Type B pancreatic cell (in vitro differentiated cells): ENCODE data around the gene XRCC5. TPM values are rescaled to one million over a fixed set of nuclear protein-coding genes. Genes with fewer than 3 reads are reported as not detected.
A peak's percentile ranks its signal among the peaks of the same experiment; 100 is the strongest.

Experiments used
- DNase-seq: peaks from one replicate; pipeline ENCODE4 v3.0.0; 2021; ENCODE audit warnings: mixed read lengths; ENCODE audit not compliant: unreplicated experiment; ENCODE audit errors: extremely low spot score
- H3K27ac Mint-ChIP-seq: 2 replicates; pipeline ENCODE4 v1.8.0; 2021; ENCODE audit warnings: mild to moderate bottlenecking, mixed read lengths
- H3K27me3 Mint-ChIP-seq: 2 replicates; pipeline ENCODE4 v1.8.0; 2021; ENCODE audit warnings: mixed read lengths
- H3K36me3 Mint-ChIP-seq: 2 replicates; pipeline ENCODE4 v1.8.0; 2021; ENCODE audit warnings: mixed read lengths
- H3K4me1 Mint-ChIP-seq: one replicate; pipeline ENCODE4 v1.8.0; 2021; ENCODE audit warnings: mixed read lengths; ENCODE audit not compliant: unreplicated experiment
- H3K4me3 Mint-ChIP-seq: 2 replicates; pipeline ENCODE4 v1.8.0; 2021; ENCODE audit warnings: mild to moderate bottlenecking, mixed read lengths
- H3K9me3 Mint-ChIP-seq: 2 replicates; pipeline ENCODE4 v1.8.0; 2021; ENCODE audit warnings: mixed read lengths
- CTCF ChIP-seq: fragments of 200-600 bp; sonication (generic); conservative IDR thresholded peaks from 2 replicates; pipeline ENCODE4 v1.5.0; 2021; ENCODE audit warnings: antibody characterized with exemption, mild to moderate bottlenecking
- total RNA-seq: library from RNA; stranded (reverse); gene quantifications from 2 replicates; pipeline ENCODE4 v1.2.1, GENCODE V29; 2021; ENCODE audit warnings: low replicate concordance

The XRCC5 gene
- total RNA-seq, 1 donor from 2014 or later = 349 TPM

GRCh38 chr2:216242365-216242764 is 133.2 kb downstream of the XRCC5 start:
- peak; percentile 27 for DNase-seq
- H3K27me3 Mint-ChIP-seq = peaks cover 4% of the 10 kb centered on the region
- no peak overlapping the region for H3K27ac Mint-ChIP-seq
- TF ChIP-seq CTCF = no peak
- H3K9me3 Mint-ChIP-seq = no peaks in the 10 kb centered on the region
- H3K4me3 Mint-ChIP-seq = no peak overlapping the region
- peaks cover 8% of the 10 kb centered on the region for H3K4me1 Mint-ChIP-seq
- H3K36me3 Mint-ChIP-seq = no peaks in the 10 kb centered on the region

- TF ChIP-seq CTCF = no peak
- Mint-ChIP-seq H3K36me3 (no peaks in the 10 kb centered on the region), H3K9me3 (no peaks in the 10 kb centered on the region), H3K4me3 (no peak overlapping the region), H3K4me1 (peaks cover 8% of the 10 kb centered on the region), H3K27me3 (peaks cover 4% of the 10 kb centered on the region), H3K27ac (no peak overlapping the region)
- peak; percentile 34 for DNase-seq
These were observed 133.9 kb downstream of the XRCC5 start for GRCh38 chr2:216243026-216243425.

- DNase-seq = peak; percentile 36
- Mint-ChIP-seq H3K4me3 (no peak overlapping the region), H3K27me3 (peaks cover 4% of the 10 kb centered on the region), H3K4me1 (peaks cover 8% of the 10 kb centered on the region), H3K36me3 (no peaks in the 10 kb centered on the region), H3K27ac (no peak overlapping the region), H3K9me3 (no peaks in the 10 kb centered on the region)
- TF ChIP-seq CTCF = no peak
These were observed 136.3 kb downstream of the XRCC5 start for GRCh38 chr2:216245391-216245975.

GRCh38 chr2:216246766-216247165 is 137.6 kb downstream of the XRCC5 start:
- no peaks in the 10 kb centered on the region for H3K36me3 Mint-ChIP-seq
- no peak overlapping the region for H3K4me3 Mint-ChIP-seq
- no peaks in the 10 kb centered on the region for H3K9me3 Mint-ChIP-seq
- peaks cover 4% of the 10 kb centered on the region for H3K27me3 Mint-ChIP-seq
- no peak for TF ChIP-seq CTCF
- DNase-seq = no peak
- H3K27ac Mint-ChIP-seq = no peak overlapping the region
- H3K4me1 Mint-ChIP-seq = peaks cover 8% of the 10 kb centered on the region

Other genes starting within 250 kb of the XRCC5 start
- 15.7 and 21.2 TPM in 2 replicates for gene MREG, start 95.8 kb upstream of the XRCC5 start, total RNA-seq
- gene PECR, start 27.5 kb upstream of the XRCC5 start, total RNA-seq = 13.9 and 19.0 TPM in 2 replicates
- 2.1 and 5.1 TPM in 2 replicates for gene TMEM169, start 27.4 kb upstream of the XRCC5 start, total RNA-seq